Measurements from ENCODE around the gene C2CD2. TPM values are rescaled to one million over a fixed set of nuclear protein-coding genes. Genes with fewer than 3 reads are reported as not detected.

The C2CD2 gene
- total and polyA plus RNA-seq, 10 of the 15 experiments (the other 5 are each of a cell fraction or from before 2014, with no cell fraction given) = 2.2 to 30.9 (median 9.9) TPM

- TF ChIP-seq PML (IDR thresholded peaks at IDR 0.05; ENCODE audit: low read length) (no peak), MLLT1 (IDR thresholded peaks at IDR 0.05) (no peak)
Measured at GRCh38 chr21:41956926-41957729, 3.3 kb upstream of the C2CD2 start (continued).

- Histone ChIP-seq H3K79me2 (ENCODE audit: control insufficient read depth, insufficient read depth, low read length) (peaks cover 30% of the 10 kb centered on the region), H3K4me2 (ENCODE audit: control insufficient read depth, insufficient read depth) (peak overlapping the region; percentile 92), H3K4me3 (no peak overlapping the region), H3K27ac (ENCODE audit: control insufficient read depth, insufficient read depth) (peak overlapping the region; percentile 45), H3K9me3 (replicated peaks; ENCODE audit: control insufficient read depth, insufficient read depth, low read length) (no peaks in the 10 kb centered on the region), H3K36me3 (ENCODE audit: control insufficient read depth in 2 of 2, insufficient read depth in 2 of 2, low read length in 1 of 2) (no peaks in the 10 kb centered on the region), H4K20me1 (ENCODE audit: control insufficient read depth, insufficient read depth) (no peaks in the 10 kb centered on the region), H3K4me1 (ENCODE audit: control insufficient read depth, insufficient read depth, low read length) (peaks cover 37% of the 10 kb centered on the region), H2AFZ (ENCODE audit: control insufficient read depth, low read depth, low read length) (peak overlapping the region; percentile 11), H3K27me3 (replicated peaks in 1 of 2; ENCODE audit: control insufficient read depth in 2 of 2, insufficient read depth in 2 of 2, low read length in 1 of 2) (no peaks in the 10 kb centered on the region), H3K9ac (ENCODE audit: control insufficient read depth, insufficient read depth, low read length) (0 out of 2 replicates have a peak overlapping the region, but pooled peaks have one; percentile 24)
- peak; percentile 37 for ATAC-seq
- no peak for FAIRE-seq
- intact Hi-C loops (cut with micrococcal nuclease; ENCODE audit: unreplicated experiment) = no loop called here
- ChIA-PET POLR2A (interaction anchor here (0.8 kb wide), 1 partner anchor 45 kb away, joined by 3 read pairs; no protein-coding TSS in a partner anchor), CTCF (interaction anchor here (0.5 to 1.0 kb wide), 3 partner anchors 11 to 410 kb away, joined by 3 to 5 read pairs (median 3); no protein-coding TSS in a partner anchor), RAD21 (ENCODE audit: unreplicated experiment) (interaction anchor here (1.1 to 1.3 kb wide), 2 partner anchors 30 to 162 kb away, joined by 3 read pairs; no protein-coding TSS in a partner anchor), SMC1A (ENCODE audit: uncharacterized antibody, unreplicated experiment) (interaction anchor here (1.2 to 1.4 kb wide), 5 partner anchors 12 to 162 kb away, joined by 3 to 4 read pairs (median 3); no protein-coding TSS in a partner anchor)
- 21% methylated on average over 10 of the region's 10 CpGs for WGBS (ENCODE audit: insufficient coverage, insufficient replicate concordance, low lambda C conversion rate, missing lambda C conversion rate)
- no TSS peak for BruUV-seq (replicated peaks)
- DNase-seq (ENCODE audit: low read depth, low spot score) = no peak
- in situ Hi-C loops (cut with MboI) = no loop called here
- TF ChIP-seq E2F4 (IDR thresholded peaks at IDR 0.05; ENCODE audit: low read depth, low read length) = no peak
- TF ChIP-seq ZBED1 (IDR thresholded peaks at IDR 0.05; ENCODE audit: borderline replicate concordance) = no peak
- TF ChIP-seq ATF2 (IDR thresholded peaks at IDR 0.05; ENCODE audit: low read length) = no peak
- no peak for TF ChIP-seq DPF2 (IDR thresholded peaks at IDR 0.05)
- TF ChIP-seq IKZF2 (IDR thresholded peaks at IDR 0.05) = peak in 1 of 2 experiments; percentile 44; a peak in 2 of 4 replicates
- no peak for TF ChIP-seq NKRF (conservative IDR thresholded peaks at IDR 0.05)
- TF ChIP-seq SPI1 (IDR thresholded peaks at IDR 0.05; ENCODE audit: borderline replicate concordance, insufficient read depth, low read depth, low read length) = no peak
- TF ChIP-seq POLR2AphosphoS5 (IDR thresholded peaks at IDR 0.05; ENCODE audit: low read length) = no peak
- TF ChIP-seq BHLHE40 (IDR thresholded peaks at IDR 0.05; ENCODE audit: borderline replicate concordance in 1 of 2, low read depth in 2 of 2, low read length in 1 of 2) = no peak
- TF ChIP-seq CREM (IDR thresholded peaks at IDR 0.05; ENCODE audit: low read depth) = 0 out of 2 replicates have a peak, but pooled peaks have one; percentile 15
- TF ChIP-seq PAX5 (IDR thresholded peaks at IDR 0.05; ENCODE audit: borderline replicate concordance, low read depth, low read length) = peak; percentile 62; the same call in 1 of the 2 replicates
Measured at GRCh38 chr21:41955516-41955915, 1.7 kb upstream of the C2CD2 start.

Data from GM12878 (cell line).